ENCODE data around the gene CHTF18.
A peak's percentile ranks its signal among the peaks of the same experiment; 100 is the strongest.

Gene CHTF18

GRCh38 chr16:780296-780695 lies 8.1 kb upstream of the CHTF18 start:
- no peaks in the 10 kb centered on the region for H3K9me3 ChIP-seq (ENCODE audit: control insufficient read depth, insufficient read depth, low read depth, low read length)
- CTCF ChIA-PET, result interaction anchor here (0.8 to 9.5 kb wide), 3 partner anchors 11 to 68 kb away, joined by 3 to 119 read pairs (median 3); partner anchors contain the start of gene CIAO3
- TF ChIP-seq ZBTB26 (tag by site-specific recombination; optimal IDR thresholded peaks at IDR 0.05), result peak; percentile 35
- TF ChIP-seq CTCF (tag by site-specific recombination; IDR thresholded peaks at IDR 0.05), result no peak
- H3K27ac ChIP-seq (ENCODE audit: extremely low read depth, low read depth, low read length), result no peak overlapping the region
- no peaks in the 10 kb centered on the region for H3K4me1 ChIP-seq (ENCODE audit: control insufficient read depth, insufficient read depth, low read length)
- POLR2A ChIA-PET, result no interaction called here
- no peak overlapping the region for H3K4me3 ChIP-seq (ENCODE audit: low read depth, low read length)
- peaks cover 0 to 8% of the 10 kb centered on the region in 2 experiments; a peak in 1 of 3 replicates for H3K36me3 ChIP-seq (ENCODE audit: control insufficient read depth in 2 of 2, insufficient read depth in 1 of 2, low read length in 2 of 2)

- TF ChIP-seq REPIN1 (tag by site-specific recombination; IDR thresholded peaks at IDR 0.05; ENCODE audit: low read depth) (no peak), ZNF629 (tag by site-specific recombination; IDR thresholded peaks at IDR 0.05) (no peak), ZNF398 (tag by site-specific recombination; IDR thresholded peaks at IDR 0.05) (no peak), MEIS1 (CRISPR knock-in tag; IDR thresholded peaks at IDR 0.05; ENCODE audit: borderline replicate concordance) (no peak), ZNF133 (tag by site-specific recombination; IDR thresholded peaks at IDR 0.05) (no peak), ZNF280D (tag by site-specific recombination; IDR thresholded peaks at IDR 0.05) (no peak), KLF7 (tag by site-specific recombination; IDR thresholded peaks at IDR 0.05; ENCODE audit: borderline replicate concordance) (no peak), ZNF311 (tag by site-specific recombination; IDR thresholded peaks at IDR 0.05; ENCODE audit: borderline replicate concordance) (no peak), ZNF404 (tag by site-specific recombination; IDR thresholded peaks at IDR 0.05) (no peak), ZNF555 (tag by site-specific recombination; conservative IDR thresholded peaks at IDR 0.05) (no peak), GFI1B (tag by site-specific recombination; IDR thresholded peaks at IDR 0.05) (no peak), SALL2 (tag by site-specific recombination; IDR thresholded peaks at IDR 0.05; ENCODE audit: borderline replicate concordance) (no peak), MYNN (tag by site-specific recombination; IDR thresholded peaks at IDR 0.05; ENCODE audit: borderline replicate concordance) (no peak), ZNF157 (tag by site-specific recombination; IDR thresholded peaks at IDR 0.05) (no peak), ZNF175 (tag by site-specific recombination; IDR thresholded peaks at IDR 0.05) (no peak)
- ChIA-PET POLR2A (interaction anchor here (0.5 to 0.6 kb wide), 2 partner anchors 82 to 101 kb away, joined by 3 to 4 read pairs; partner anchors contain the start of gene STUB1), CTCF (interaction anchor here (0.6 to 9.5 kb wide), 4 partner anchors 12 to 69 kb away, joined by 3 to 119 read pairs (median 3); partner anchors contain the start of gene CIAO3)
- Histone ChIP-seq H3K36me3 (ENCODE audit: control insufficient read depth in 2 of 2, insufficient read depth in 1 of 2, low read length in 2 of 2) (peaks cover 0 to 18% of the 10 kb centered on the region in 2 experiments; a peak in 1 of 3 replicates), H3K9me3 (ENCODE audit: control insufficient read depth, insufficient read depth, low read depth, low read length) (no peaks in the 10 kb centered on the region), H3K4me1 (ENCODE audit: control insufficient read depth, insufficient read depth, low read length) (no peaks in the 10 kb centered on the region), H3K27ac (ENCODE audit: extremely low read depth, low read depth, low read length) (no peak overlapping the region), H3K4me3 (ENCODE audit: low read depth, low read length) (no peak overlapping the region)
Observed at GRCh38 chr16:781346-782010, 6.9 kb upstream of the CHTF18 start.
